Stimulated activated CD8-positive, alpha-beta memory T cell treated with anti-CD3 and anti-CD28 coated beads, Interleukin-4, amount 100 ng/mL, for 1 hour (primary cell): ENCODE results near the gene MAP3K2.
A peak's percentile ranks its signal among the peaks of the same experiment; 100 is the strongest.

ENCODE experiments used
- DNase-seq, 2 donors: peaks; one replicate each; pipeline ENCODE4 v3.0.0-alpha.2; 2020; ENCODE audit warnings: low read depth in 2 of 2, low spot score in 1 of 2

MAP3K2 gene

DNA sequence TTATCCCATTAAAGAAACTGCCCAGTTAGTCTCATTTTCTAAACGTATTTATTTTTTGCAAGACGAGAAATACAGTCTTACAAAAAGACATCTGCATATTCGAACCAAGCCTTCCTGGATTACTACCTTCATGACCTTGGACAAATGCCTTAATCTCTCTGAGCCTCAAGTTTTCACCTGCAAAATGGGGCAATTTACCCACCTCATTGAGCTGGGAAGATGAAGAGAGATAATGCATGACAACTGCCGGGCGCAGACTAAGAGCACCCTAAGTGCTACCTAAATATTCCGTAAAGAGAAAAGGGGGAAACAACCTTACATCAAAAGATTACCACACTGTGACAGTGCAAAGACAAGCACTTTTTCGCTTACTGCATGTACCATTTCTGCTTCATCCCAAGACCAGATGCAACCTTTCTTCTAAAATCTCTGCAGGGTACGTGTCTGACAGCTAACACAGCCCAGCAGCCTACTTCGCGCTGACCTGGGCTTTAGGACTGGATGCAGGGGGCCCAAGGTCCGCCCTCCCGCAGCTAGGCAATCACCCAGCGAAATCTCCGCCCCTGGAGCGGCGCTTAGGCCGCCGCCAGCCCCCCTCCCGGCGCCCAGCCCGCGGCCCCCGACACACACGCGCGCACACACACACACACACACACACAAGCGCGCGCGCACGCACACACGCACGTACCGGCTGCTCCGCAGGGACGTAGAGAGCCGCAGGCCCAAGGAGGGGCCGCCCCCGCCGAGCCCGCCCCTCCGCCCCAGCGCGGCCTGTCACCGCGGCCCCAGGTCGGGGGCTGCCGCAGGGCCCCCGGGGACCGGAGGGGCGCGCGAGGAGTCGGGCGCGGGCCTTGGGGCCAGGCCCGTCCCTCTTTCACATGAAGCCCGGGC is 766 bp downstream of the MAP3K2 start:
- DNase-seq: peak; percentile 47 to 65

DNA sequence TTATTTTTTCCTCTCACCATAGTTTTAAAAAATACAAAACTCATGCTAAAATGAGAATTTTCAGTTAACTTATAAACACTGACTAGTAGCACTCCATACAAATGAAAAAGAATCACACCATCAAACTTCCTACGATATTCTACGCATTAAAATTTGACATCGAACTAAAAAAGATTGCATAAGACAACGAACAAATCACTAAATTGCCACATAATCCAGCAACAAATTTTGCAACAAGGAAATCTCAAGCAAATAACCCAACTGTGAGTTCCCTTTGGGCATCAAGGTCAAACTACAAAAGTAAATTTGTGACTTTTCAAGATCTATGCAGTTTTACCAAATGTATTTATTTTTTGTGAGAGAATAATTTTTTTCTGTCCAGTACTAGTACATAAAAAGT is 1.5 kb downstream of the MAP3K2 start:
- DNase-seq: no peak

DNA sequence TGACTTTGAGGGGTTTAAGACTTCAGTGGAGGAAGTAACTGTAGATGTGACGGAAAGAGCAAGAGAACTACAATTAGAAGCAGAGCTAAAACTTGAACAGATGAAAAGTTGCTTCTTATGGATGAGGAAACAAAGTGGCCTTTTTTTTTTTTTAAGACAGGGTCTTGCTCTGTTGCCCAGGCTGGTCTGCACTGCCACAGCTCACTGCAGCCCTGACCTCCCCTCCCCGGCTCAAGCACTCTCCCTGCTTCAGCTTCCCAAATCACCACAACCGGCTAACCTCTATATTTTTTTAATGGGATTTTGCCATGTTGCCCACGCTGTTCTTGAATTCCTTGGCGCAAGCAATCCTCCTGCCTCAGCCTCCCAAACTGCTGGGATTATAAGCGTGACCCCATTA is 3.2 kb downstream of the MAP3K2 start:
- DNase-seq: no peak

DNA sequence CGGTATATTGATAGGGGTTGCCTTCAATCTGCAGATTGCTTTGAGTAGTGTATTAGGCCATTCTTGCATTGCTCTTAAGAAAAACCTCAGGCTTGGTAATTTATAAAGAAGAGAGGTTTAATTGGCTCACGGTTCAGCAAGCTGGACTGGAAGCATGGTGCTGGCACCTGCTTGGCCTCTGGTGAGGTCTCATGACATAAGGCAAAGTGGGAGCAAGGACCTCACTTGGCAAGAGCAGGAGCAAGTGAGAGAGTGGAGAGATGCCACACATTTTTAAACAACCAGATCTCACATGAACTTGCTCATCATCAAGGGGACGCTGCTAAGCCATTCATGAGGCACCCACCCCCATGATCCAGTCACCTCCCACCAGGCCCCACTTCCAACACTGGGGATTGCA is 4.9 kb downstream of the MAP3K2 start:
- DNase-seq: no peak

DNA sequence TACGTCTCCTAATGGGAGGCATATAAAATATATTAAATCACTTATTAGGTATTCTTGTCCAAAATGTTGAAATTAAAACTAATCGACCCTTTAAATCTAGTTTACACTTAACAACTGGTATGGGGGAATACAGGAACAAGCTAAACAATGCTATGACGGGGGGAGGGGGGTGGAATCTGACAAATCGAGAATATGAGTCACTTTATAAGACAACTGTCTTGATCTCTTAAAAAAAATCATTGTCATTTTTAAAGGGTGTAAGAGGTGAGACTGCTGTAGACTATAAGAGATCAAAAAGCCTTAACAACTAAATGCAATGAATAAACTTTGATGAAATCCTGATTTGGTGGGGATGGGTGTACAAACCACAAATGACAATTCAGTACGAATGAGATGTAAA is 6.0 kb downstream of the MAP3K2 start:
- DNase-seq: no peak

DNA sequence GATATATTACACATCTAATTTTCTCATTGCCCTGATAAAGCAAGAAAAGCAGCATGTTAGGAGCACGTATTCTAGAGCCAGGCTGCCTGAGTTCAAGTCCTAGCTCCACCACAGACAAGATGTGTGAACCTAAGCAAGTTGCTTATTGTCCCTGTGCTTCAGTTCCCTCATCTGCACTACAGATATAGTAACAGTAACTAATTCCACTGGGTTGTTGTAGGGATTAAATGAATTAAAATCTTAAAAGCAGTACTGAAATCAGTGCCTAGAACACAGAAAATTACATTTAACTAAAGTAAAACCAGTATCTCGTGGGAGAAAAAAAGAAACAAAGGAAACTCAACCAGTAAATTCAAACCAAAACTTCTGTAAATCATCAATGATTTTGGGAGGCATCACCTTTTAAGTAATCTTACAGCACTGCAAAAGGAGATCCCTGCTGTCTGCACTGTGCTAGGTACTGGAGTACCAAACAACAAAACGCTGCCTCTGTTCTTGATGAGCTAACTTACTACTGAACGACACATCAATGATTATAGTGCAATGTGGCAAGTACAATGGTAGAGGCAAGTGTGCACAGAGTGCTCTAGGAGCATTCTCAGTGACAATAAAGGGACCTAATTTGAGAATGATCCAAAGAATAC is 7.9 kb downstream of the MAP3K2 start:
- DNase-seq: no peak

DNA sequence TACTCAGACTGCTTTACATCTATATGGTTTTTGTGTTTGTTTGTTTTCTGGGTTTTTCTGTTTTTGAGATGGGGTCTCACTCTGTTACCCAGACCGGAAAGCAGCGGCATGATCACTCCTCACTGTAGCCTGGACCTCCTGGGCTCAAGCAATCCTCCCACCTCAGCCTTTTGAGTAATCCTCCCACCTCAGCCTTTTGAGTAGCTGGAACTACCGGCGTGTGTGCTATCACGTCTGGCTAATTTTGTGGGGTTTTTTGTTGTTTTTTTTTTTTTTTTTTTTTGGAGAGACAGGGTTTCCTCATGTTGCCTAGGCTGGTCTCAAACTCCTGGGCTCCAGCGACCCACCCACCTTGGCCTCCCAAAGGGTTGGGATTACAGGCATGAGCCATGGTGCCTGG is 9.1 kb downstream of the MAP3K2 start:
- no peak for DNase-seq

- DNase-seq: no peak
Measured at GRCh38 chr2:127377262-127377661, 10.5 kb downstream of the MAP3K2 start.

DNA sequence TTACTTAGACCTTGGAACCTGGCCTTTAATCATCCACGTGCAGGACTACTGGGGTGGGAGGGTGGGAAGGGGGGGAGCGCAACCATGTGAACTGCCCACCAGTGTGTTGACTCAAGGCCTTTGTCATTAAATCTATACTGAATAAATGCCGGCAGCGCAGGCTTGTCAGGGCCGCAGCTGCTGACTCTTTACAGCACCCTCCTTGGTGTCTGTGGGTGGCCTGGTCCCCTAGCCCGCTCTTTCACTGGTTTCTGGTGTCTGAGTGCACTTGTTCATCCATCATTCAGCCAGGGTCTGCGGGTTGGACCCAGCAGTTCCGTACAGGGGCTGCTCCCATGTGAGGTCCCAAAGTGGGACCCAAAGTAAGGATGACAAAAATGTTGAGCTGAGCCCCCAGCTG is 11.5 kb downstream of the MAP3K2 start:
- DNase-seq: no peak

GRCh38 chr2:127373362-127374083 is 14.3 kb downstream of the MAP3K2 start:
- DNase-seq: no peak

GRCh38 chr2:127371037-127371436 is 16.7 kb downstream of the MAP3K2 start:
- no peak for DNase-seq

GRCh38 chr2:127370010-127370409 is 17.8 kb downstream of the MAP3K2 start:
- no peak for DNase-seq

- no peak for DNase-seq
Measured at GRCh38 chr2:127365211-127365643, 22.5 kb downstream of the MAP3K2 start.

GRCh38 chr2:127362971-127363370 is 24.8 kb downstream of the MAP3K2 start:
- no peak for DNase-seq

- no peak for DNase-seq
Measured at GRCh38 chr2:127361929-127362885, 25.6 kb downstream of the MAP3K2 start.

- no peak for DNase-seq
Measured at GRCh38 chr2:127360242-127360641, 27.5 kb downstream of the MAP3K2 start.

GRCh38 chr2:127359520-127359919 is 28.3 kb downstream of the MAP3K2 start:
- DNase-seq: no peak

GRCh38 chr2:127358971-127359370 is 28.8 kb downstream of the MAP3K2 start:
- DNase-seq: no peak

- no peak for DNase-seq
Measured at GRCh38 chr2:127358044-127358443, 29.7 kb downstream of the MAP3K2 start.

GRCh38 chr2:127357591-127357990 is 30.2 kb downstream of the MAP3K2 start:
- DNase-seq: no peak

DNA sequence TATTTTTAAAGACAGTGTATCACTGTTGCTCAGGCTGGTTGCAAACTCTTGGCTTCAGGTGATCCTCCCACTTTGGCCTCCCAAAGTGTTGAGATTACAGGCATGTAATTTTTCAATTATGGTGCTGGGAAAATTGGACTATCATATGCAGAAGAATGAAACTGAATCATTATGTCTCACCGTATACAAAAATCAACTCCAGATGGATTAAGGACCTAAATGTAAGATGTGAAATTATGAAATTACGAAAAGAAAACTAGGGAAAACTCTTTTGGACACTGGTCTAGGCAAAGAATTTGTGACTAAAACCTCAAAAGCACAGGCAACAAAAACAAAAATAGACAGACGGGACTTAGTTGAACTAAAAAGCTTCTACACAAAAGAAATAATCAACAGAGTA is 31.2 kb downstream of the MAP3K2 start:
- DNase-seq: no peak
